ENCODE results near the gene SFI1.
A peak's percentile ranks its signal among the peaks of the same experiment; 100 is the strongest.

SFI1 gene

GRCh38 chr22:31486951-31487350 is 9.4 kb upstream of the SFI1 start:
- TF ChIP-seq CTCF (conservative IDR thresholded peaks at IDR 0.05; ENCODE audit: low read depth, low read length): no peak
- H3K4me3 ChIP-seq (ENCODE audit: low read depth, low read length): no peak overlapping the region
- DNase-seq (ENCODE audit: low read depth): no peak

- no peak for TF ChIP-seq CTCF (conservative IDR thresholded peaks at IDR 0.05; ENCODE audit: low read depth, low read length)
- no peak for DNase-seq (ENCODE audit: low read depth)
- H3K4me3 ChIP-seq (ENCODE audit: low read depth, low read length): peak overlapping the region; percentile 97
Measured at GRCh38 chr22:31488346-31488883, 7.9 kb upstream of the SFI1 start.

GRCh38 chr22:31488988-31489617 is 7.2 kb upstream of the SFI1 start:
- TF ChIP-seq CTCF (conservative IDR thresholded peaks at IDR 0.05; ENCODE audit: low read depth, low read length): no peak
- H3K4me3 ChIP-seq (ENCODE audit: low read depth, low read length): peak overlapping the region; percentile 97
- DNase-seq (ENCODE audit: low read depth): peak; percentile 28

- peak; percentile 89 for DNase-seq (ENCODE audit: low read depth)
- TF ChIP-seq CTCF (conservative IDR thresholded peaks at IDR 0.05; ENCODE audit: low read depth, low read length): no peak
- peak within 1 kb of the TSS; percentile 97 for H3K4me3 ChIP-seq (ENCODE audit: low read depth, low read length)
Measured at GRCh38 chr22:31489632-31490495, 6.5 kb upstream of the SFI1 start, which contains the start of gene EIF4ENIF1. TSS of gene EIF4ENIF1 (minus strand) at chr22:31489842. CDS start at chr22:31488718, 1,124 bp downstream.

GRCh38 chr22:31490496-31490925 is 5.8 kb upstream of the SFI1 start:
- H3K4me3 ChIP-seq (ENCODE audit: low read depth, low read length): peak overlapping the region; percentile 97
- DNase-seq (ENCODE audit: low read depth): peak; percentile 76
- TF ChIP-seq CTCF (conservative IDR thresholded peaks at IDR 0.05; ENCODE audit: low read depth, low read length): peak; percentile 33

- no peak for DNase-seq (ENCODE audit: low read depth)
- H3K4me3 ChIP-seq (ENCODE audit: low read depth, low read length): no peak overlapping the region
- TF ChIP-seq CTCF (conservative IDR thresholded peaks at IDR 0.05; ENCODE audit: low read depth, low read length): no peak
Measured at GRCh38 chr22:31491218-31491962, 4.9 kb upstream of the SFI1 start.

Data from choroid plexus epithelial cell (primary cell).